ENCODE results near the gene RNF144A.

The RNF144A gene

DNA sequence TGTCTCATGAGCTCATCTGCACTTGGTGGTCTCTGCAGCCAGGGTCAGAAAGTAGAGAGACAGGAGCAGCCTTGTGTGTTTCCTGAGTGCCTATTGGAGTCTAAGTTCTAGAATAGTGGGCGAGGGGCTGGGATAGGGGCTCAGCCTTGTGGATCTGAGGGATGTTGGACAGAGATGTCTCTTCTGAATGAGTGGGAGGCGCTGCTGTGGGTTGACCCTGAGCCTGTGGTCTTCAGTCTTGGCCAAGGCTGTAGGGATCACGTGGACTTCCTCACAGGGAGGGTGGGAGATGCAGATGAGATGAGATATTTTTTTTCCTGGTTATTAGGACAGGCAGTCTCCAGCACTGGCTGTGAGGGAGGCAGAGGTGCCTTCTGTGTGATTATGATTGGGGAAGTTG, 61.8 kb downstream of the RNF144A start:
- in situ Hi-C loops (cut with MboI; ENCODE audit: low sequenced_read_pairs, unreplicated experiment), result no loop called here
- TF ChIP-seq, protein P1, sequence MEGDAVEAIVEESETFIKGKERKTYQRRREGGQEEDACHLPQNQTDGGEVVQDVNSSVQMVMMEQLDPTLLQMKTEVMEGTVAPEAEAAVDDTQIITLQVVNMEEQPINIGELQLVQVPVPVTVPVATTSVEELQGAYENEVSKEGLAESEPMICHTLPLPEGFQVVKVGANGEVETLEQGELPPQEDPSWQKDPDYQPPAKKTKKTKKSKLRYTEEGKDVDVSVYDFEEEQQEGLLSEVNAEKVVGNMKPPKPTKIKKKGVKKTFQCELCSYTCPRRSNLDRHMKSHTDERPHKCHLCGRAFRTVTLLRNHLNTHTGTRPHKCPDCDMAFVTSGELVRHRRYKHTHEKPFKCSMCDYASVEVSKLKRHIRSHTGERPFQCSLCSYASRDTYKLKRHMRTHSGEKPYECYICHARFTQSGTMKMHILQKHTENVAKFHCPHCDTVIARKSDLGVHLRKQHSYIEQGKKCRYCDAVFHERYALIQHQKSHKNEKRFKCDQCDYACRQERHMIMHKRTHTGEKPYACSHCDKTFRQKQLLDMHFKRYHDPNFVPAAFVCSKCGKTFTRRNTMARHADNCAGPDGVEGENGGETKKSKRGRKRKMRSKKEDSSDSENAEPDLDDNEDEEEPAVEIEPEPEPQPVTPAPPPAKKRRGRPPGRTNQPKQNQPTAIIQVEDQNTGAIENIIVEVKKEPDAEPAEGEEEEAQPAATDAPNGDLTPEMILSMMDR (IDR thresholded peaks at IDR 0.05; ENCODE audit: borderline replicate concordance, control extremely low read depth, extremely low read depth, insufficient read depth, missing control alignments), result no peak
- DNase-seq (ENCODE audit: low spot score), result no peak

DNA sequence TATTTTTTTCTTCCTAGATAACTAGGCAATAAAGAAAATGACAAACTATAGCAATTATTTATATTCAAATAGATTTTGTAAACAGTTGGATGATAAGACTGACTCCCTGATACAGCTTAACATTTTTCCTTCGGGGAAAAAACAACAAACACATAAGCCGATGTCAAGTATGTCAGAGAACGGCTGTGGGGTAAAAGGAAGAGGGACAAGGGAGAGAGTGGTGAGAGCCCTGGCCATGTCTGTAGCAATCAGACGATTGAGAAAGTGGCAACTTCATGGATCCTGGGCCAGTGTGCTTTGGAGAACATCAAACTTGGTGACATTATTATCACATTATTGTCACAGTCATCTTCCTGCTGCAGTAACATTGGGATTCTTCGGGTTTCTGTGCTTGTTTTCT, 65.2 kb downstream of the RNF144A start:
- TF ChIP-seq, protein P1 (IDR thresholded peaks at IDR 0.05; ENCODE audit: borderline replicate concordance, control extremely low read depth, extremely low read depth, insufficient read depth, missing control alignments), result no peak
- no peak for DNase-seq (ENCODE audit: low spot score)
- in situ Hi-C loops (cut with MboI; ENCODE audit: low sequenced_read_pairs, unreplicated experiment), result no loop called here

DNA sequence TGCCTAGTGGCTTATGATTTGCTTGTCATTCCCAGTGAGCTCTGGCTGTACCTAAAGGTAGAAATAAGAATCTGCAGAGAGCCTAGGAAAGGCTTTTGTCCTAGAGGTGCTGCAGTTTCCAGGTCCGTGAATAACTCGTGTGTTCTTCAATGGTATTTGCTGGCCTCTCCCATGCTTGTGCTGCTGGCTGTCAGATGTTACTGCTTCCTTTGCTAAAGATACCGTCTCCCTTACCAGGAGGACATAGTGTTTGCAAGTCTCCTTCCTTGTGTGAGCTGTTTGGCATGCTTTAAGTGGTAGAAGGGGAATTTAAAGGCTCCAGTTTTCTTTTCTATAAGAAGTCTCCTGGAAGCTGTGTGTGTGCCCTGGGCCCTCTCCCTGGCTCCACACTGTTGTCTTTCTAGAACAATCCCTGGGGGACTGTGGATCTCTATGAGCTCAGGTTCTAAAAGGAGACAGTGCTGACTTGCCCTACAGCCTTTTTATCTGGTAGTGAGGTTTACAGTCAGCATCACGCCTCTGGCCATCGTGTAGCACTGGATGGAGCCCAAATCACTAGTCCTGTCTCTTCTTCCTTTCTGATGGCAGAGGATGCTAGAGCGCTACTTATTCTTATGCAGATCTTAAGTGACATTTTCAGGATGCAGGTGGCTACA, 65.8 kb downstream of the RNF144A start:
- in situ Hi-C loops (cut with MboI; ENCODE audit: low sequenced_read_pairs, unreplicated experiment), result no loop called here
- no peak for DNase-seq (ENCODE audit: low spot score)
- TF ChIP-seq, protein P1 (IDR thresholded peaks at IDR 0.05; ENCODE audit: borderline replicate concordance, control extremely low read depth, extremely low read depth, insufficient read depth, missing control alignments), result no peak

DNA sequence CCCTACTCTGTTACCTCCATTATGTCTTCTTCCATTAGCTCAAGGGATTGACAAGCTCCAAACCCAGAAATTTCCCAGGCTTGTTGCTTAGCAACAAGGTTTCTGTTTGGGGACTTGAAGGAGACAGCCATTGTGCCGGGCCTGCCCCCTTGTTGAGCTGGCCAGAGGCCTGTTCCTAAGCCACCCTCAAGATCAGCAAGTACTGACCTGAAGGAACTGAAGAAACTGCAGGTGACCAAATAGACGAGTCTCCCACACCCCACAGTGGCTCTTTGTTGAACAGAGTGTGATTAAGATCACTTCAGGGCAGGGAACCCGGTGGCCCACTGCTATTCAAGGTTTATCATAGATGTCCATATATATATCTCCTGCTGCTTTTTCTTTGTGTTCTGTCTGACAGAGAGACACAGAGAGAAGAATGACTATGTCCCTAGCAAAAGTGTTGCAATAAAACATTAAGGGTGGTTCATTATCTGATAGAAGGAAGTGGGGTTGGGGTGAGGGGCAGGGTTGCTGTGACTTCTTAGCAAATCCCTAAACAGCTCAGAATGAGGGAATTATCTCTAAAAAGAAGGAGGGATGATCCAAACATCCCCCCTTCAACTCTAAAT, 69.2 kb downstream of the RNF144A start:
- no peak for DNase-seq (ENCODE audit: low spot score)
- TF ChIP-seq, protein P1 (IDR thresholded peaks at IDR 0.05; ENCODE audit: borderline replicate concordance, control extremely low read depth, extremely low read depth, insufficient read depth, missing control alignments), result no peak
- in situ Hi-C loops (cut with MboI; ENCODE audit: low sequenced_read_pairs, unreplicated experiment), result no loop called here

DNA sequence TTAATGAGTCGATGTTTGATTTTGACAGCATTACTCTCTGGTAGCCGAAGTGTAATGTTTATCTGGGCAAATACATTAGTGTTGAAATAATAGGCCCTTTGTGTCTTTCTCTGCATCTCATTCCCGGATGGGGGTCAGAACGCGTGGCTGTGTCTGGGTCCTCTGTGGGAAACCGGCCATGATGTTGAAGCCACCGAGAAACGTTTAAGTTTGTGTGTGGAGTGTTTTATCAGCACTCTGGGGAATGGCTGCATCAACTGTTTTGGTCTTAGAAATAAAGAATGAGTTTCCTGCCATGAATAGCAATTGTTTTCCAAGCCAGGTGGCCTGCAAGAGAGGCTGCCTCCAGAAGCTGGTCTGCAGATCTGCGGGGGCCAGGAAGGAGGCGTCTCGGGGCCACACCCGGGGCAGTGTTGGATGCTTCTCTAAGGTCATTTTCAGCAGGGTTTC, 69.7 kb downstream of the RNF144A start:
- DNase-seq (ENCODE audit: low spot score), result no peak
- TF ChIP-seq, protein P1 (IDR thresholded peaks at IDR 0.05; ENCODE audit: borderline replicate concordance, control extremely low read depth, extremely low read depth, insufficient read depth, missing control alignments), result no peak
- in situ Hi-C loops (cut with MboI; ENCODE audit: low sequenced_read_pairs, unreplicated experiment), result no loop called here

DNA sequence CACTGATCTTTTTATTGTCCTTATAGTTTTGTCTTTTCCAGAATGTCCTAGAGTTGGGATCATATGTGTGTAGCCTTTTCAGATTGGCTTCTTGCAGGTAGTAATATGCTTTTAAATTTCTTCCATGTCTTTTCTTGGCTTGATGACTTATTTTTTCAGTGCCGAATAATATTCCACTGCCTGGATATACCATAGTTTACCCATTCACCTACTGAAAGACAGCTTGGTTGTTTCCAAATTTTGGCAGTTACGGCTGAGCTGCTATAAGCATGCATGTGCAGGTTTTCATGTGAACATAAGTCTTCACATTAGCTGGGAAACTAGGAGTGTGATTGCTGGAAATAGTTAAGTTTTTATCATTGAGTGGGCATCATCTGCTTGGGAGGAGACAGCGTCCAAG, 73.7 kb downstream of the RNF144A start:
- in situ Hi-C loops (cut with MboI; ENCODE audit: low sequenced_read_pairs, unreplicated experiment), result no loop called here
- no peak for DNase-seq (ENCODE audit: low spot score)
- TF ChIP-seq, protein P1 (IDR thresholded peaks at IDR 0.05; ENCODE audit: borderline replicate concordance, control extremely low read depth, extremely low read depth, insufficient read depth, missing control alignments), result no peak

Measured in GM13976 (cell line).